ENCODE data around the gene SUCNR1. TPM values are rescaled to one million over a fixed set of nuclear protein-coding genes. Genes with fewer than 3 reads are reported as not detected.
"Not testable (repeated sequence)": the region's sequence is repeated elsewhere in the genome, so short reads cannot be mapped to it uniquely, and the experiment has no call there.

The SUCNR1 gene
- total RNA-seq, 1 donor from 2014 or later, result 0.34 TPM

DNA sequence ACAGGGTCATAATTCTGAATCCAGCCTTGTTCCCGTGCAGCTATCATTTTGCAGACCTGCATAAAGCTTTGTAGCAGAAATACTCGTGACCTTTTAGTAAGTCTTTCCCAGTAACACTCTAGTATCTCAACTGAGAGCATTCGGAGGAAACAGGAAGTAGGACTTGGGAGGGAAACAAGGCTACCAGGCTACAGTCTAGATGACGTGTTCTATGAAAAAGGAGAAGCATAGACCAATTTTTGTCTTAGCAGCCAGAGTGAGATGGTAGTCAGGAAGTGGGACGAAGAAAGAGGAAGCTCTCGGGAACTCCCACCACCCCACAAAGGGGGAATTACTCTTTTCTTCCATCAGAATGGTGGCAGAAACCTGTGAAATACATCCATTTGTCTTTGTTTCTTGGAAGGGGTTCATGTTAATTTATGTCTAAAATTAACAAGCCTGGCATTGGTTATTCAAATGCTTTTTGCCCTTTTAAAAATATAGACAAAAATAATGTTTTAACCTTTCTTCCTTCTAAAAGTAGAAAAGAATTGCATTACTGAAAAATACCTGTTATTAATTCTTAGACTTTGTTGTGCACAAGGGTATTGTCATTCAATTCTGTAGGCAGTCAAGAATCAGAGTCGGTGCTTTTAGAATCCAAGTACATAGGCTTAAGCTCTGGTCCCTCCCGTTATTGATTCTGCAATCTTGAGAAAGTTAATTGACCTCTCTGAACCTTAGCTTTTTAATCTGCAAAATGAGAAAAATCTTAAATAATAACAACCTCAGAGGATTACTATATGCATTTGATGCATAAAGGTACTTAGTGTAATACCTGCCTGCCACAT lies 1.6 kb upstream of the SUCNR1 start:
- no peak for DNase-seq (ENCODE audit: low spot score)

DNA sequence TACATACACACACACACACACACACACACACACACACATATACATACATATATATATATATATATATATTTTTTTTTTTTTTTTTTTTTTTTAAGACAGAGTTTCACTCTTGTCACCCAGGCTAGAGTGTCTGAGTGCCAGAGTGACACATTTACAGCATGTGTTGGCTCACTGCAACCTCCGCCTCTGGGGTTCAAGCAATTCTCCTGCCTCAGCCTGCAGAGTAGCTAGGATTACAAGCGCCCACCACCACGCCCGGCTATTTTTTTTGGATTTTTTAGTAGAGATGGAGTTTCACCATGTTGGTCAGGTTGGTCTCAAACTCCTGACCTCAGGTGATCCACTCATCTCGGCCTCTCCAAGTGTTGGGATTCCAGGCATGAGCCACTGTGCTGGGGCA lies 636 bp downstream of the SUCNR1 start:
- DNase-seq (ENCODE audit: low spot score), result not testable (repeated sequence)

DNA sequence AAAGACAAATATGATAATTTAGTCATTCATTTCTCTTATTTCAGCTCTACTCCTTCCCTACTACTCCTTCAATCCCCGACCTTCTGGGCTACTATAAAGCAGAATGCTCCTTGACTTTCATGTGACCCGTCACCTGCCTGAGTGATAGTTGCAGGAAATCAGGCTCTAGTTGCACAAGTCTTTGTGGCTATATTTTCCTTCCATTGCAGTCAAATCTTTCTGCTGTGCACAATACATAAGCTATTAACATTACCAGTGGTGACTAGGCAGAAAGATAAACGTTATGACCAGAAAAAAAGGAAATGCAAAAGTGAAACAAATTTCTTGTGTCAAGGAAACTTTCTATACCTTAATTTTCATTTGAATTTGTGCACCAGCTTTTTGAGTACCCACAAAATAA lies 2.3 kb downstream of the SUCNR1 start:
- DNase-seq (ENCODE audit: low spot score), result no peak

DNA sequence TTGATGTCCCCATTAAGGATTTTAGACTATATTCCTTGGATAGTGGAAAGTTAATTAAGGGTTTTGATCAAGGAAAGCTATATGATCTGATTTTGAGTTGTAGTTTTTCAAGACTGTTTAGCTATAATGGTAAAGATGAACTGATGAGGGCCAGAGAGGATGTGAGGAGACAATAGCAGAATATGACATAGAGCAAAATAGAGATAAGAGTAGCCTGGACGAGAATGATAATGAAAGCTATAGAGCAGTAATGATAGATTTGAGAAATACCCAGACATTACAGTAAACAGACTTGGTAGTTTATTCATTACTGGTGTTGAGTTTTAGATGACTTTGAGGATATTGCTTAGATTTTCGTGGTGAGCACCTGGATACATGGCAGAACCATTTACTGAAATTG lies 3.8 kb downstream of the SUCNR1 start:
- DNase-seq (ENCODE audit: low spot score), result no peak

DNA sequence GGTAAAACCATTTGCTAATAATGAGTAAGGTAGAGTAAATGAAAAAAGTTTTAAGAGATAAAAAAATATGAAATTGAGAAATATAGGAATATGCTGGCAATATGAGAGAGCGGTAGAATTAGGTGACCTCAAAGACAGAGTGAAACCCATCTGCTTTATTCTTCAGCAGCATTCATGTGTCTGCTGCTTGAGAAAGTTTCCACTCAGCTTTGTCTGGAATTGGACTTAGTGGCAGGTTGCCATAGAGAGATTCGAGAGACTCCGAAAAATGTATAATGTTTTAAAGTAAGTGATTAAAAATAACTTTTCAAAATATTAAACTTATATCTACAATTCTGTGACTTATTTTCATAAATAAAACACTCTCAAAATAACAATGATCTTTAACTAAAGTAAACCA lies 5.0 kb downstream of the SUCNR1 start:
- no peak for DNase-seq (ENCODE audit: low spot score)

DNA sequence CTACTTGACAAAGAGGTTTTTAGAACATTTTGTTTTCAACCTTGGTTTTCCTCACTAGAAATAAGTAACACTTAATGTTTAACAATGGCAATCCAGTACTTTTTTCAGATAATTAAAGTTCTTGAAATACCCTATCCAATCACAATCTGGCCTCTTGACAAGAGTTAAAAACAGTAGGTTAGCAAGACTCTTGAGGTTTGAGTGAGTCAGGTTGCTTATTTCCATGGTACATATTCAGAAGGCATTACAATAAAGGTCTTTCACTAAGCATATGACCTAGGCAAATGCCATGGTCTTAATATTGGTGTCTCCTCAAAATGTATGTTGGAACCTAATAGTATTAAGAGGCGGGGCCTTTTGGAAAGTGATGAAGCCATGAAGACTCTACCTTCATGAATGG lies 5.6 kb downstream of the SUCNR1 start:
- no peak for DNase-seq (ENCODE audit: low spot score)

DNA sequence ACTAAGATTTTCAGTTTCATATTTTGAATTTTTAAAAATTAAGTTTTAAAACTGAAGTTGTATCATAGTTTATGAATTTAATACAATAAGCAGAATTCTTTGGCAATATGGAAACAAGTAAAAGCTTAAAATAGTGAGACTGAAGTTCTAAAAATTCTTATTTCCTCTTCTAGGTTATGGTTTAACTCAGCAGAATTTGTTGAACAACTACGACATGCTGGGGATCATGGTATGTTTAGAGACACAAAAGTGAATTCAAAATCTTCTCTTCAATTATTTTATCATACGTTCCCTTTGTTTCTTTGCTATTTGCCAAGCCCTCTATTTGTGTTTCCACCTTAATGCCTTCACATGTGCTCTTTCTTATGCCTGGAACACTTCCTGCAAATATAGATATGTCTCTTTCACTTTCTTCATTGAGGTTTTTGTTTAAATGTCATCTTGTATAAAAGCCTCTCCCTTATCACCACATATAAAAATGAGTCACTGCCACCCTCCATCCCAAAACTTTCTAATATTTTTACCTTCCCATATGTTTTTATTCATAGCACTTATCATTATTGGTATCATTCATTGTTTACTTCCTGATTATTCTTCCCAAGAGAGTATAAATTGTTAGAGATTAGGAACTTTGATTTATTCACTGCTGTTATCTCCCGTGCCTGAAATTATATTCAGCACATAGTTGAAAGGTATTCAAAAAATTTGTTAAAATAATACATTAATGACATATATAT lies 6.4 kb downstream of the SUCNR1 start:
- DNase-seq (ENCODE audit: low spot score), result no peak

DNA sequence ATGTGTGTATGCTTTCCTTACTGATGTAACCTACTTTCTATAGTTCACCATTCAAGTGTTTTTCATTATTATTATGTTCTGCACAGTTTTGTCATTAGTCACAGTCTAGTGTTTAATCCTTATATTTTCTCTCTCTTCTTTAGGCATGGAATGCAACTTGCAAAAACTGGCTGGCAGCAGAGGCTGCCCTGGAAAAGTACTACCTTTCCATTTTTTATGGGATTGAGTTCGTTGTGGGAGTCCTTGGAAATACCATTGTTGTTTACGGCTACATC lies 6.9 kb downstream of the SUCNR1 start:
- no peak for DNase-seq (ENCODE audit: low spot score)

DNA sequence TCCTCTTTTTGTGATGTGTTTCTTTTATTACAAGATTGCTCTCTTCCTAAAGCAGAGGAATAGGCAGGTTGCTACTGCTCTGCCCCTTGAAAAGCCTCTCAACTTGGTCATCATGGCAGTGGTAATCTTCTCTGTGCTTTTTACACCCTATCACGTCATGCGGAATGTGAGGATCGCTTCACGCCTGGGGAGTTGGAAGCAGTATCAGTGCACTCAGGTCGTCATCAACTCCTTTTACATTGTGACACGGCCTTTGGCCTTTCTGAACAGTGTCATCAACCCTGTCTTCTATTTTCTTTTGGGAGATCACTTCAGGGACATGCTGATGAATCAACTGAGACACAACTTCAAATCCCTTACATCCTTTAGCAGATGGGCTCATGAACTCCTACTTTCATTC lies 7.7 kb downstream of the SUCNR1 start:
- DNase-seq (ENCODE audit: low spot score), result no peak

DNA sequence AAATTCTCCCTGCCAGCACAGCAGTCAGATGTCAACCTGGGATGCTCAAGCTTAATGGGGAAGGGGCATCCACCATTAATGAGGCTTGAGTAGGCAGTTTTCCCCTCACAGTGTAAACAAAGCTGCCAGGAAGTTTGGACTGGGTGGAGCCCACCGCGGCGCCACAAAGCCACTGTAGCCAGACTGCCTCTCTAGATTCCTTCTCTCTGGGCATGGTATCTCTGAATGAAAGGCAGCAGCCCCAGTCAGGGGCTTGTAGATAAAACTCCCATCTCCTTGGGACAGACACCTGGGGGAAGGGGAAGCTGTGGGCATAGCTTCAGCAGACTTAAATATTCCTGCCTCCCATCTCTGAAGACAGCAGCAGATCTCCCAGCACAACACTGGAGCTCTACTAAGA lies 12.0 kb downstream of the SUCNR1 start:
- DNase-seq (ENCODE audit: low spot score), result not testable (repeated sequence)

DNA sequence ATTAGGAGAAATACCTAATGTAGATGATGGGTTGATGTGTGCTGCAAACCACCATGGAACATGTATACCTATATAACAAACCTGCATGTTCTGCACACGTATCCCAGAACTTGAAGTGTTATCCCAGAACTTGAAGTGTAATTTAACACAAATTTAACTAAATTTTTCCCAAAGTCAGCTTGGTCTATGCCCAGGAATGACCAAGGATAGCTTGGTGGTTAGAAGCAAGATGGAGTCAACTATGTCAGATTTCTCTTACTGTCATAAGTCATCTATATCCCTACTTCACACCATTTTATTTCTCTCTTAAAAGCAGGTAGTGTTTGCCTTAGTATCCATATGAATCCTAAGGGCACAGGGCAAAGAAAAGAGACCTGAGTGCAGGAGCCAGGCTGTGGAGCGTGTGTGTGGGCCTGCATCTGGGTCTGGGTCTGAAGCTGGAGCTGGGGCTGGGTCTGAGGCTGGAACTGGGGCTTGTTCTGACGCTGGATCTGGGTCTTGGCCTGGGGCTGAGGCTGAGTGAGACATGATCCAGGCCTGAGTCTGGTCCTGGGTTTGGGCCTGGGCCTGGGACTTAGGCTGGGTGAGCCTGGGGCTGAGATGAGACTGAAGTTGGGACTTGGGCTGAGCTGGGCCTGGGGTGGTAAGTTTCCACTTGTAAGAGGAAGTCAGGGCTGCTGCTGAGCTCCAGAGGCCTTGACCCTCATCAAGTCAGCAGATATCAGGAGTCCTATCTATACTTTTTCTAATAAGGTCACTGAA lies 14.2 kb downstream of the SUCNR1 start:
- not testable (repeated sequence) for DNase-seq (ENCODE audit: low spot score)

DNA sequence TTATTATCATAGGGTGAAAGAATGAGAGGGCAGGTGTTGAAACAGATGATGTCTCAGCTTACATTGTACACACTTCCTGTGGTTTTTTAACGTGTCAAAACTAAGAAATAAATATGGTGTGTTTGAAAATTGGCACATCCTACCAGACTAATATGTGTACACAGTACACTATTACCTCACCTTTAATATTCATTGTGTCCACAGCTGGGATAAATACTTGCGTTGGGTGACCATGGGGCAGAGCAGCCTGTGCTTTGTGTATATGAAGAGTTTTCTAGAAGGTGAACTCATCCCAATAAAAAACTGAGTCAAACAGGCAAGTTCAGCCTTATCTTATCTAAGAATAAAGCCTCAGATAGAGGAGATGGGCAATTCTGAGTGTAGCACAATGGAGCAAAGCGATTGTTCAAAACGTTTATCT lies 17.3 kb downstream of the SUCNR1 start:
- no peak for DNase-seq (ENCODE audit: low spot score)

DNA sequence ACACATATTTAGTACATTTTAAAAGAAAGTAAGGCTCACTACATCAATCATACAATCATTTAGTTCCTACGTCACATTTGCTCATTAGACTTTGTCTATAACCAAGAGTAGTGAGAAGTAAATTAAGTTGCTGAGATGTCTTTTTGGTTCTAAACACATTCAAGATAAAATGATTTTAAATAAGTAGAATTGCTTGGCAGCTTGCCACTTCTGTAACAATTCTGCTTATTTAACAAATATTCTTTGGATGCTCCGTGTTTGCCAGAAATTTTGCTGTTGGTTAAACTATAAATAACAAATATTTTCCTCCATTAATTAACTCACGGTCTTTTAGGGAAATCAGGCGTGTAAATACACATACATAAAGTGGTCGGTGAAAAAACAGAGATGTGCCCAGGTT lies 18.3 kb downstream of the SUCNR1 start:
- DNase-seq (ENCODE audit: low spot score), result no peak

DNA sequence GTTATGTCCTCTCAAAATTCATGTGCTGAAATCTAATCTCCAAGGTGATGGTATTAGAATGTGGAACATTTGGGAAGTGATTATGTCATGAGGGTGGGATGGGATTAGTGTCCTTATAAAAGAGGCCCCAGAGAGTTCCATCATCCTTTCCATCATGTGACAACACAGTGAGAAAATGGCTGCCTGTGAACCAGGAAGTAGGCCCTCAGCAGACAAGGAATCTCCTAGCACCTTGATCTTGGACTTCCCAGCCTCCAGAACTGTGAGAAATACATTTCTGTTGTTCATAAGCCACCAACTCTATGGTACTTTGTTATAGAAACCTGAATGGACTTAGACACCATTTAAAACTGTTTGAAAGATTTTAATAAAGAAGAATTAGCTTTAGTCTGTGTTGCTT lies 20.8 kb downstream of the SUCNR1 start:
- no peak for DNase-seq (ENCODE audit: low spot score)

DNA sequence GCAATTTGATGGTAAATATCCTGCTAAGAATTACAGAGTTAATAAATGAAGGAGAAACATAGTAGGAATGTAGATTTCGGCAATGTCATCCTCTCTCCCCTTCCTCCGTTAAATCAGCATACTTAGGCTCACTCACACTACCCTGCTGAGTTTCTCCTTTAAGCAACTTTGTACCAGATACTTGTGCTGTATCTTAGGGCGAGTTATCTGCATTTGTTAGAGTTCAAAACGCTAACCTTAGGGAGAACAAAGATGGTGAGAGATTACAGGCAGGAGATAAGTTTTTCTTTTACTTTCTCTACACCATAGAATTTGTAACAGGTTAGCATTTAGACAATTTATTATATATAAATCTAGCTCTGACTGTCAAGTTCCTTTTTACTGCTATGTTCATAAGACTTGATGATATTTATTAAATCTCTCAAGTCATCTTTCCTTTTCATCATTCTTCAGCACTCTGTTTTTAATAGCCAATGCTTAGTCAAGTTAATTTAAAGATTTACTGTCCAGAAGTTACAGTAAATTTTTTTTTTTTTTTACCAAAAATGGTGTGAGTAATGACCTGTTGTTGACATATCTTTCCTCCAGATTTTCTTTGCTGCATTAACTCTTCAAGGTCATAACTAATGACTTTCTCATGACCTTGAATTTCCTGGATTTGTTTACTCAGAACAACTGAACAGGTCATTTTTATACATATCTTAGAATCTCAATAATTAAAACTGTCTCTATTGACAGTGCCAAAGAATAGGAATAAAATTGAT lies 22.2 kb downstream of the SUCNR1 start:
- no peak for DNase-seq (ENCODE audit: low spot score)

DNA sequence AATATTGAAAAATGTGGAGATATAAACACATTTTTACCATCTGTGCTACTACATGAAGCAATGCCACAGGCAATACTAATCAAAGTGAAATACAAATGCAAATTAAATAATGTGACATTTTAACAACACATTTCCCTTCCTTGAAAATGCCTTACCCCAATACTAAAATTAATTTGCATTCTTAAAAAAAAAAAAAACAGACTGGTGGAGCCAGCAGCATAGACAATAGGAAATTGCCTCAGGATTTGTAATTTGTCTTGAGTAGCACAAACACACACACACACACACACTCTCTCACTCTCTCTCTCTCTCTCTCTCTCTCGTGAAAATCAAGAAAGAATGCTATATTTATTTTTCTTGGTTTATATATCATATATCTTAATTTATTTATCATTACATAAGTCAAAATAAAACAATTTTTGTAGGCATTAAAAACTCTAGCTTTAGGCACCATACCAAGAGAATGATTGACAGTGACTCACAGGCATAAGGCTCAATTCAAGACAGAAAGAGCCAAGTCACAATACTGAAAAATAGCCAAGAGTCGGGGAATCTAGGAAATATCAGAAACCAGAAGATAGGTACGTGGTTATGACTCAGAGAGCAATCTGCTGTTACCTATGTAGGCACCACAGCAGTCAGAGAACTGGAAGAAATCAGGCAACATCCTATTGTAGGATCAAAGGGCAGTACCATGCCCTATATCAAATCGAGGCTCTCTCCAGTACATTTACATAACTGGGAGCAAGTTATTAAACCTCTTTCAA lies 23.0 kb downstream of the SUCNR1 start:
- no peak for DNase-seq (ENCODE audit: low spot score)

DNA sequence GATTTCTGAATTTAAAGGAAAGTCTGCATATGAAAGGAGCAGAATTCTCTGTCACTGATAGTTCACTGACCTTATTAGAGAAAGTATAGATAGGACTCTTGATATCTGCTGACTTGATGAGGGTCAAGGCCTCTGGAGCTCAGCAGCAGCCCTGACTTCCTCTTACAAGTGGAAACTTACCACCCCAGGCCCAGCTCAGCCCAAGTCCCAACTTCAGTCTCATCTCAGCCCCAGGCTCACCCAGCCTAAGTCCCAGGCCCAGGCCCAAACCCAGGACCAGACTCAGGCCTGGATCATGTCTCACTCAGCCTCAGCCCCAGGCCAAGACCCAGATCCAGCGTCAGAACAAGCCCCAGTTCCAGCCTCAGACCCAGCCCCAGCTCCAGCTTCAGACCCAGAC lies 24.7 kb downstream of the SUCNR1 start:
- not testable (repeated sequence) for DNase-seq (ENCODE audit: low spot score)

DNA sequence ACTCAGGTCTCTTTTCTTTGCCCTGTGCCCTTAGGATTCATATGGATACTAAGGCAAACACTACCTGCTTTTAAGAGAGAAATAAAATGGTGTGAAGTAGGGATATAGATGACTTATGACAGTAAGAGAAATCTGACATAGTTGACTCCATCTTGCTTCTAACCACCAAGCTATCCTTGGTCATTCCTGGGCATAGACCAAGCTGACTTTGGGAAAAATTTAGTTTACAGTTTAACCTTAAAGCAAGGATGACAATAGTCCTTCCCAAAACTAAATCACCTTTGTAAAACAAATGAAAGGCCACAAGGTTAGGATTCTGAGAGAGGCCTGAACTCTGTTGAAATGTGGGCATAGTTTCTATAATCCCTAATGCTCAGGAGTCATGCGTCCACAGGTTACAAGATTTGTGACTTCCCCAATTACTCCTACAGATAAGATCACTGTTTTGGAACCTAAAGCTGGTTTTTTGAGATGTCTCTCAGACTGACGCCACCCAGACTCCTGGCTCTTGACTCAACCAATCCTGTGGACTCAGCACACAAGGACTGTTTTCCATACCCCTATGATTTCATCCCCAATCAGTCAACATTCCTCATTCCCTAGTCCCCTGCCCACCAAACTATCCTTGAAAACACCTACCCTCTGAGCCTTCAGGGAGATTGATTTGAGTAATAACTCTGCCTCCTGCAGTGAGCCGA lies 25.3 kb downstream of the SUCNR1 start:
- DNase-seq (ENCODE audit: low spot score), result not testable (repeated sequence)

DNA sequence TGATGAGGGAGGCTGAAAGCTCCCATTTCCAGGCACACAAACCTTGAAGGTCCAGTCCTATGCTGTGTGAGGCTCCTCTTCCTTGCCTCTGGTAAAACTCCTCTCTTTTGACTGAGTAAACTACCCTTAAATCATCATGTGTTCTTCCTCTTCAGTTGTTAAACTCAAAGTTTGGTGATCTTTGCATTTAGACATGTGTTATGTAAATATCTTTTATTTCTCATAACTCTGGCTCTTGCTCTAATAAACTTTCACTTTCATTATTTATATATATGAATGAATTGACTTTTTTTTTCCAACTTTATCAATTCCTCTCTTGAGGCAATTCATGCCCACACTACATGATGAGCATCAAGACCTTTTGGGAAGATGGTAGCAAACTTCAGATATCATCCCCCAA lies 26.6 kb downstream of the SUCNR1 start:
- no peak for DNase-seq (ENCODE audit: low spot score)

DNA sequence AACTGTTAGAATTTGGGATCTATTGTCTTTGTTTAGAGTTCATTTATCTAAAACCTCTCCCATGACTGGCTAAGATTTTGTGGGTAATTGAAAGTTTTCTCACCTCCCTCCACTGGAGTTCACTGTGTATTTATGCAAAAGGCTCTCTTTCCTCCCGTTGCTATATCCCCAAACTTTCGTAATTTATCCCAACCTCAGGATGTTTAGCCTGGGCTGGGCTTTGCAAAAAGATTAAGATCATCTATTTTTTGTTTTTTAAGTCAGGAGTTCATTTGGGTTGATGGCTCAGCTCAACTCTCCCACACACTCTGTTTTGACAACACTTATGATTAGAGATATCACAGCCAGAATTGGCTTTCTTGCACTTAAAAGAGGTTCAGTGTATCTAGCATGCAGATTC lies 27.0 kb downstream of the SUCNR1 start:
- DNase-seq (ENCODE audit: low spot score), result no peak
